ENCODE data around the gene PPIE.

- TF ChIP-seq, protein P1, sequence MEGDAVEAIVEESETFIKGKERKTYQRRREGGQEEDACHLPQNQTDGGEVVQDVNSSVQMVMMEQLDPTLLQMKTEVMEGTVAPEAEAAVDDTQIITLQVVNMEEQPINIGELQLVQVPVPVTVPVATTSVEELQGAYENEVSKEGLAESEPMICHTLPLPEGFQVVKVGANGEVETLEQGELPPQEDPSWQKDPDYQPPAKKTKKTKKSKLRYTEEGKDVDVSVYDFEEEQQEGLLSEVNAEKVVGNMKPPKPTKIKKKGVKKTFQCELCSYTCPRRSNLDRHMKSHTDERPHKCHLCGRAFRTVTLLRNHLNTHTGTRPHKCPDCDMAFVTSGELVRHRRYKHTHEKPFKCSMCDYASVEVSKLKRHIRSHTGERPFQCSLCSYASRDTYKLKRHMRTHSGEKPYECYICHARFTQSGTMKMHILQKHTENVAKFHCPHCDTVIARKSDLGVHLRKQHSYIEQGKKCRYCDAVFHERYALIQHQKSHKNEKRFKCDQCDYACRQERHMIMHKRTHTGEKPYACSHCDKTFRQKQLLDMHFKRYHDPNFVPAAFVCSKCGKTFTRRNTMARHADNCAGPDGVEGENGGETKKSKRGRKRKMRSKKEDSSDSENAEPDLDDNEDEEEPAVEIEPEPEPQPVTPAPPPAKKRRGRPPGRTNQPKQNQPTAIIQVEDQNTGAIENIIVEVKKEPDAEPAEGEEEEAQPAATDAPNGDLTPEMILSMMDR (IDR thresholded peaks at IDR 0.05) = no peak
- TF ChIP-seq FOXJ3 (CRISPR knock-in tag; IDR thresholded peaks at IDR 0.05; ENCODE audit: borderline replicate concordance) = no peak
Observed at GRCh38 chr1:39755965-39756659, 17.4 kb downstream of the PPIE start.
